Keratinocyte (primary cell): ENCODE data around the gene TJP2.

Experiments used
- CTCF ChIP-seq, 3 experiments: IDR thresholded peaks in 1 of 3; conservative IDR thresholded peaks in 1 of 3; optimal IDR thresholded peaks in 1 of 3; 2 replicates in 2 of 3; 3 replicates in 1 of 3; pipeline versions ENCODE3 to v1.5.1; 2011; ENCODE audit warnings: low read length in 3 of 3, mild to moderate bottlenecking in 3 of 3, moderate library complexity in 2 of 3, control low read depth in 1 of 3, inconsistent platforms in 1 of 3; ENCODE audit not compliant: insufficient read depth in 2 of 3; ENCODE audit errors: extremely low read depth in 1 of 3
- EZH2 ChIP-seq: IDR thresholded peaks from one replicate; pipeline ENCODE4 v1.6.1; 2012; ENCODE audit warnings: inconsistent platforms, mild to moderate bottlenecking, low read length, moderate library complexity

DNA sequence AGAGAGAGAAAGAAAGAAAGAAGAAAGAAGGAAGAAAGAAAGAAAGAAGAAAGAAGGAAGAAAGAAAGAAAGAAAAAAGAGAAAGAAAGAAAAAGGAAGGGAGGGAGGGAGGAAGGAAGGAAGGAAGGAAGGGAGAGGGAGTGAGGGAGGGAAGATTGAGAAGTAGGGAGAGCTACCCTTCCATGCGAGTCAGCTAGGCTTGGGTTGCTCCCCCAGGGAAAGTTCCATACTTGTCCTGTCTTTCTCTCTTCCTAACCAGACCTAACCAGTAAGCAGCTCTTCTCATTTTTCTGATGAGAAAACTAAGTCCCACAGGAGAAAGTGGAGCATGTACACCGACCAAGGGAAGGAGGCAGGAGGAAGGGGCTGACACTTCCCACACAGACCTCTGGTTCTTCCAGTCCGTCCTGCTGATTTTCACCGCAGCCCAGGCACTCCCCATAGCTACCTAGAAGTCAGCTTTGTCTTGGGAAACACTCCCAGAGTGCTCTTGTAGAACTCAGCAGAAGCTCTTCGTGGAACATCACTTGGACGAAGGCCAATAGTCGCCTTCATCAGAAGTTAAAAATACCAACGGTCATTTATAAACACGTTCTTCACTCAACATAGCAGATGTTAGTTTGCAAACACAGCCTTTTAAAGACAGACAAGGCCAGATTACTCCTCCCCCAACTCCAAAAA is 121.9 kb downstream of the TJP2 start:
- TF ChIP-seq CTCF (optimal IDR thresholded peaks at IDR 0.05 in 1 of 3, IDR thresholded peaks at IDR 0.05 in 1 of 3, conservative IDR thresholded peaks at IDR 0.05 in 1 of 3; ENCODE audit: extremely low read depth in 1 of 3, insufficient read depth in 2 of 3, low read length in 3 of 3): no peak
- TF ChIP-seq EZH2: no peak
